Measurements from ENCODE around the gene NUP153. TPM values are rescaled to one million over a fixed set of nuclear protein-coding genes. Genes with fewer than 3 reads are reported as not detected.
"Not testable (repeated sequence)": the region's sequence is repeated elsewhere in the genome, so short reads cannot be mapped to it uniquely, and the experiment has no call there.

Gene NUP153
- total RNA-seq, 1 experiment from 2014 or later, result 53.0 TPM

- no peaks in the 10 kb centered on the region for H3K36me3 ChIP-seq (ENCODE audit: insufficient read depth, low read length)
These were observed 31.1 kb upstream of the NUP153 start for GRCh38 chr6:17737704-17738252.

GRCh38 chr6:17735311-17735710 is 28.6 kb upstream of the NUP153 start:
- H3K36me3 ChIP-seq (ENCODE audit: insufficient read depth, low read length); H3K27me3 ChIP-seq (ENCODE audit: low read length): not testable (repeated sequence)

More at GRCh38 chr6:17737704-17738252, 31.1 kb upstream of the NUP153 start:
- Histone ChIP-seq H3K4me2 (ENCODE audit: low read depth, low read length, poor library complexity, severe bottlenecking) (no peak overlapping the region), H3K9ac (ENCODE audit: low read length) (no peak overlapping the region), H2AFZ (ENCODE audit: low read length) (no peak overlapping the region), H3K4me1 (ENCODE audit: low read length) (no peaks in the 10 kb centered on the region), H3K9me2 (replicated peaks; ENCODE audit: insufficient read depth, low read length) (no peaks in the 10 kb centered on the region), H4K20me1 (ENCODE audit: insufficient read depth, low read depth, low read length) (no peaks in the 10 kb centered on the region), H3K79me2 (ENCODE audit: low read length) (no peaks in the 10 kb centered on the region), H3K27ac (ENCODE audit: low read length) (no peak overlapping the region), H3K27me3 (ENCODE audit: low read length) (no peaks in the 10 kb centered on the region), H3K9me3 (ENCODE audit: low read length) (no peaks in the 10 kb centered on the region), H3K4me3 (ENCODE audit: low read length) (no peak overlapping the region)
- DNase-seq, result no peak

GRCh38 chr6:17730078-17730704 is 23.5 kb upstream of the NUP153 start:
- no peaks in the 10 kb centered on the region for H3K79me2 ChIP-seq (ENCODE audit: low read length)
- H3K4me3 ChIP-seq (ENCODE audit: low read length), result no peak overlapping the region
- H3K36me3 ChIP-seq (ENCODE audit: insufficient read depth, low read length), result no peaks in the 10 kb centered on the region
- no peak overlapping the region for H3K27ac ChIP-seq (ENCODE audit: low read length)
- no peaks in the 10 kb centered on the region for H4K20me1 ChIP-seq (ENCODE audit: insufficient read depth, low read depth, low read length)
- no peak for DNase-seq
- H3K27me3 ChIP-seq (ENCODE audit: low read length), result no peaks in the 10 kb centered on the region
- no peaks in the 10 kb centered on the region for H3K9me3 ChIP-seq (ENCODE audit: low read length)
- H3K4me1 ChIP-seq (ENCODE audit: low read length), result no peaks in the 10 kb centered on the region
- no peaks in the 10 kb centered on the region for H3K9me2 ChIP-seq (replicated peaks; ENCODE audit: insufficient read depth, low read length)
- no peak overlapping the region for H2AFZ ChIP-seq (ENCODE audit: low read length)
- H3K4me2 ChIP-seq (ENCODE audit: low read depth, low read length, poor library complexity, severe bottlenecking), result no peak overlapping the region
- H3K9ac ChIP-seq (ENCODE audit: low read length), result no peak overlapping the region

More at GRCh38 chr6:17735311-17735710, 28.6 kb upstream of the NUP153 start:
- not testable (repeated sequence) for H3K4me3 ChIP-seq (ENCODE audit: low read length); H2AFZ ChIP-seq (ENCODE audit: low read length); H4K20me1 ChIP-seq (ENCODE audit: insufficient read depth, low read depth, low read length); H3K27ac ChIP-seq (ENCODE audit: low read length); H3K9me2 ChIP-seq (replicated peaks; ENCODE audit: insufficient read depth, low read length); H3K4me1 ChIP-seq (ENCODE audit: low read length); DNase-seq; H3K4me2 ChIP-seq (ENCODE audit: low read depth, low read length, poor library complexity, severe bottlenecking); H3K79me2 ChIP-seq (ENCODE audit: low read length); H3K9me3 ChIP-seq (ENCODE audit: low read length); H3K9ac ChIP-seq (ENCODE audit: low read length)

GRCh38 chr6:17729223-17730077 is 22.7 kb upstream of the NUP153 start:
- no peaks in the 10 kb centered on the region for H3K9me3 ChIP-seq (ENCODE audit: low read length)
- no peak overlapping the region for H3K4me2 ChIP-seq (ENCODE audit: low read depth, low read length, poor library complexity, severe bottlenecking)
- no peak overlapping the region for H2AFZ ChIP-seq (ENCODE audit: low read length)
- H3K4me3 ChIP-seq (ENCODE audit: low read length), result no peak overlapping the region
- no peak overlapping the region for H3K9ac ChIP-seq (ENCODE audit: low read length)
- no peaks in the 10 kb centered on the region for H3K9me2 ChIP-seq (replicated peaks; ENCODE audit: insufficient read depth, low read length)
- H4K20me1 ChIP-seq (ENCODE audit: insufficient read depth, low read depth, low read length), result no peaks in the 10 kb centered on the region
- no peak for DNase-seq
- no peaks in the 10 kb centered on the region for H3K27me3 ChIP-seq (ENCODE audit: low read length)
- H3K79me2 ChIP-seq (ENCODE audit: low read length), result no peaks in the 10 kb centered on the region
- H3K4me1 ChIP-seq (ENCODE audit: low read length), result no peaks in the 10 kb centered on the region
- H3K36me3 ChIP-seq (ENCODE audit: insufficient read depth, low read length), result no peaks in the 10 kb centered on the region
- no peak overlapping the region for H3K27ac ChIP-seq (ENCODE audit: low read length)

GRCh38 chr6:17728551-17729222 is 22.0 kb upstream of the NUP153 start:
- Histone ChIP-seq H3K27me3 (ENCODE audit: low read length) (no peaks in the 10 kb centered on the region), H3K27ac (ENCODE audit: low read length) (no peak overlapping the region), H3K4me1 (ENCODE audit: low read length) (no peaks in the 10 kb centered on the region), H3K9ac (ENCODE audit: low read length) (no peak overlapping the region), H4K20me1 (ENCODE audit: insufficient read depth, low read depth, low read length) (no peaks in the 10 kb centered on the region), H2AFZ (ENCODE audit: low read length) (no peak overlapping the region), H3K9me2 (replicated peaks; ENCODE audit: insufficient read depth, low read length) (no peaks in the 10 kb centered on the region), H3K36me3 (ENCODE audit: insufficient read depth, low read length) (no peaks in the 10 kb centered on the region), H3K4me3 (ENCODE audit: low read length) (no peak overlapping the region), H3K4me2 (ENCODE audit: low read depth, low read length, poor library complexity, severe bottlenecking) (no peak overlapping the region), H3K9me3 (ENCODE audit: low read length) (no peaks in the 10 kb centered on the region), H3K79me2 (ENCODE audit: low read length) (no peaks in the 10 kb centered on the region)
- no peak for DNase-seq

GRCh38 chr6:17725083-17725482 is 18.4 kb upstream of the NUP153 start:
- H3K4me1 ChIP-seq (ENCODE audit: low read length), result no peaks in the 10 kb centered on the region
- H3K9ac ChIP-seq (ENCODE audit: low read length), result no peak overlapping the region
- DNase-seq, result no peak
- no peak overlapping the region for H3K27ac ChIP-seq (ENCODE audit: low read length)
- no peaks in the 10 kb centered on the region for H3K9me3 ChIP-seq (ENCODE audit: low read length)
- H2AFZ ChIP-seq (ENCODE audit: low read length), result no peak overlapping the region
- H3K79me2 ChIP-seq (ENCODE audit: low read length), result no peaks in the 10 kb centered on the region
- H3K27me3 ChIP-seq (ENCODE audit: low read length), result no peaks in the 10 kb centered on the region
- no peak overlapping the region for H3K4me2 ChIP-seq (ENCODE audit: low read depth, low read length, poor library complexity, severe bottlenecking)
- H3K36me3 ChIP-seq (ENCODE audit: insufficient read depth, low read length), result no peaks in the 10 kb centered on the region
- no peak overlapping the region for H3K4me3 ChIP-seq (ENCODE audit: low read length)
- H3K9me2 ChIP-seq (replicated peaks; ENCODE audit: insufficient read depth, low read length), result no peaks in the 10 kb centered on the region
- no peaks in the 10 kb centered on the region for H4K20me1 ChIP-seq (ENCODE audit: insufficient read depth, low read depth, low read length)

- Histone ChIP-seq H3K4me3 (ENCODE audit: low read length) (no peak overlapping the region), H3K4me2 (ENCODE audit: low read depth, low read length, poor library complexity, severe bottlenecking) (no peak overlapping the region), H3K4me1 (ENCODE audit: low read length) (no peaks in the 10 kb centered on the region), H3K9me3 (ENCODE audit: low read length) (no peaks in the 10 kb centered on the region), H3K36me3 (ENCODE audit: insufficient read depth, low read length) (no peaks in the 10 kb centered on the region), H3K27ac (ENCODE audit: low read length) (no peak overlapping the region), H2AFZ (ENCODE audit: low read length) (no peak overlapping the region), H3K9ac (ENCODE audit: low read length) (no peak overlapping the region), H4K20me1 (ENCODE audit: insufficient read depth, low read depth, low read length) (no peaks in the 10 kb centered on the region), H3K27me3 (ENCODE audit: low read length) (no peaks in the 10 kb centered on the region), H3K9me2 (replicated peaks; ENCODE audit: insufficient read depth, low read length) (no peaks in the 10 kb centered on the region), H3K79me2 (ENCODE audit: low read length) (no peaks in the 10 kb centered on the region)
- no peak for DNase-seq
These were observed 17.6 kb upstream of the NUP153 start for GRCh38 chr6:17724341-17724740.

GRCh38 chr6:17721671-17722070 is 14.9 kb upstream of the NUP153 start:
- no peaks in the 10 kb centered on the region for H3K9me3 ChIP-seq (ENCODE audit: low read length)
- H3K4me2 ChIP-seq (ENCODE audit: low read depth, low read length, poor library complexity, severe bottlenecking), result no peak overlapping the region
- H3K27me3 ChIP-seq (ENCODE audit: low read length), result no peaks in the 10 kb centered on the region
- H3K9me2 ChIP-seq (replicated peaks; ENCODE audit: insufficient read depth, low read length), result no peaks in the 10 kb centered on the region
- no peaks in the 10 kb centered on the region for H3K79me2 ChIP-seq (ENCODE audit: low read length)
- H3K4me3 ChIP-seq (ENCODE audit: low read length), result no peak overlapping the region
- H4K20me1 ChIP-seq (ENCODE audit: insufficient read depth, low read depth, low read length), result no peaks in the 10 kb centered on the region
- H3K4me1 ChIP-seq (ENCODE audit: low read length), result no peaks in the 10 kb centered on the region
- H2AFZ ChIP-seq (ENCODE audit: low read length), result no peak overlapping the region
- no peak overlapping the region for H3K27ac ChIP-seq (ENCODE audit: low read length)
- H3K36me3 ChIP-seq (ENCODE audit: insufficient read depth, low read length), result no peaks in the 10 kb centered on the region
- no peak for DNase-seq
- no peak overlapping the region for H3K9ac ChIP-seq (ENCODE audit: low read length)

Measured in Karpas-422 (cell line).